Measurements from ENCODE around the gene MEI1.

GRCh38 chr22:41808400-41808799 is 109.1 kb downstream of the MEI1 start:
- TF ChIP-seq CTCF (IDR thresholded peaks at IDR 0.05) (no peak), POLR2A (IDR thresholded peaks at IDR 0.05) (no peak)
